Measurements from ENCODE around the gene PDE9A. TPM values are rescaled to one million over a fixed set of nuclear protein-coding genes. Genes with fewer than 3 reads are reported as not detected.
A peak's percentile ranks its signal among the peaks of the same experiment; 100 is the strongest.

The PDE9A gene
- total and polyA plus RNA-seq, 2 experiments from 2014 or later: 6.8 to 14.2 TPM

- Histone ChIP-seq H3K4me3 (no peak overlapping the region), H3K36me3 (no peaks in the 10 kb centered on the region), H3K27me3 (no peaks in the 10 kb centered on the region), H3K9me3 (ENCODE audit: low read depth) (no peaks in the 10 kb centered on the region), H3K27ac (no peak overlapping the region), H3K4me1 (ENCODE audit: low read depth) (no peaks in the 10 kb centered on the region)
- no peak for TF ChIP-seq CTCF (IDR thresholded peaks at IDR 0.05; ENCODE audit: low read depth, low read length)
- no peak for DNase-seq (ENCODE audit: low read depth in 1 of 2, low spot score in 1 of 2)
These were observed 100.4 kb downstream of the PDE9A start for GRCh38 chr21:42753804-42754203.

- TF ChIP-seq CTCF (IDR thresholded peaks at IDR 0.05; ENCODE audit: low read depth, low read length): no peak
- H3K4me1 ChIP-seq (ENCODE audit: low read depth): peaks cover 2% of the 10 kb centered on the region
These were observed 101.0 kb downstream of the PDE9A start for GRCh38 chr21:42754270-42754933.

GRCh38 chr21:42755031-42755665, 101.7 kb downstream of the PDE9A start:
- no peaks in the 10 kb centered on the region for H3K36me3 ChIP-seq
- no peak for TF ChIP-seq CTCF (IDR thresholded peaks at IDR 0.05; ENCODE audit: low read depth, low read length)

More at GRCh38 chr21:42754270-42754933, 101.0 kb downstream of the PDE9A start:
- H3K27me3 ChIP-seq: no peaks in the 10 kb centered on the region
- no peak overlapping the region for H3K4me3 ChIP-seq
- no peak overlapping the region for H3K27ac ChIP-seq
- H3K36me3 ChIP-seq: no peaks in the 10 kb centered on the region
- no peaks in the 10 kb centered on the region for H3K9me3 ChIP-seq (ENCODE audit: low read depth)
- peak in 1 of 2 donors; percentile 25 for DNase-seq (ENCODE audit: low read depth in 1 of 2, low spot score in 1 of 2)

DNA sequence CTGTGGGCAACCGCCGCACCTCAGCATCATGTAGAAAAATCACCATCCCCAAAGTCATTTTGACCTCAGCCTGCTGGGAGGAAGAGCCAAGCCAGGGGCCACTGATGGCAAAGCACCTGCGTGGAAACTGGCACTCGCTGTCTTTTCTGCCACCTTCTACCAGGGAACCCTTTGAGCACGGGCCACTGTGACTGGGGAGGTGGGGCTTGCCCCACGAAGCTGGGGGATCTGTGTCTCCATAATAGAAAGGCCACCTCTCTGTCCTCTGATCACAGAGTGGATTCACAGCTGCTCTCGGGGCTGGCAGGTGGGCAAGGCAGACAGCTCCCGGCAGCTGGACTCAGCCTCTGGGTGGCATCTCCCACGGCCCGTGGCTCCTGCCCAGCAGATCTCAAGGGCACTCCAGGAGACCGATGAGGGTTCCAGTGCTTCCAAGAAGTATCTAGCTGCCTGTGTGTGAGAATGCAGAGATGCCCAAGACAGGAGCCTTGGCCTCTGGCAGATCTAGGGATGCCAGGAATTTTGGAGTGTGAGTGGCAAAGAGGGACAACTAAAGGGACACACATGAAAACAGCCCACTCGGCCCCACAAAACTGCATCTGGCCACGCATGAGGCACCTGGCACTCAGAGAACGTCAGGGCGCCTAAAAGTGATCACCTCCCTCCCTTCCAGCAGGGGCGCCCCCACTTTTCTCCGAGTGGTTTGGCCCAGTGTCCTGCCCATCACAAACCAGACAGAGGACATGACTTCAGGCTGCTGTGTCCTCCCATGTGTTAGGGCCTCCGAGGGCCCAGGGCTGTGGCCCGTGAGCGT, 102.6 kb downstream of the PDE9A start:
- no peaks in the 10 kb centered on the region for H3K36me3 ChIP-seq
- no peaks in the 10 kb centered on the region for H3K27me3 ChIP-seq
- no peak overlapping the region for H3K27ac ChIP-seq
- peaks cover 2% of the 10 kb centered on the region for H3K4me1 ChIP-seq (ENCODE audit: low read depth)
- H3K9me3 ChIP-seq (ENCODE audit: low read depth): no peaks in the 10 kb centered on the region
- DNase-seq (ENCODE audit: low read depth in 1 of 2, low spot score in 1 of 2): no peak
- H3K4me3 ChIP-seq: no peak overlapping the region
- no peak for TF ChIP-seq CTCF (IDR thresholded peaks at IDR 0.05; ENCODE audit: low read depth, low read length)

More at GRCh38 chr21:42755031-42755665, 101.7 kb downstream of the PDE9A start:
- no peak overlapping the region for H3K4me3 ChIP-seq
- peaks cover 2% of the 10 kb centered on the region for H3K4me1 ChIP-seq (ENCODE audit: low read depth)
- DNase-seq (ENCODE audit: low read depth in 1 of 2, low spot score in 1 of 2): no peak
- H3K27ac ChIP-seq: no peak overlapping the region
- H3K9me3 ChIP-seq (ENCODE audit: low read depth): no peaks in the 10 kb centered on the region
- no peaks in the 10 kb centered on the region for H3K27me3 ChIP-seq

DNA sequence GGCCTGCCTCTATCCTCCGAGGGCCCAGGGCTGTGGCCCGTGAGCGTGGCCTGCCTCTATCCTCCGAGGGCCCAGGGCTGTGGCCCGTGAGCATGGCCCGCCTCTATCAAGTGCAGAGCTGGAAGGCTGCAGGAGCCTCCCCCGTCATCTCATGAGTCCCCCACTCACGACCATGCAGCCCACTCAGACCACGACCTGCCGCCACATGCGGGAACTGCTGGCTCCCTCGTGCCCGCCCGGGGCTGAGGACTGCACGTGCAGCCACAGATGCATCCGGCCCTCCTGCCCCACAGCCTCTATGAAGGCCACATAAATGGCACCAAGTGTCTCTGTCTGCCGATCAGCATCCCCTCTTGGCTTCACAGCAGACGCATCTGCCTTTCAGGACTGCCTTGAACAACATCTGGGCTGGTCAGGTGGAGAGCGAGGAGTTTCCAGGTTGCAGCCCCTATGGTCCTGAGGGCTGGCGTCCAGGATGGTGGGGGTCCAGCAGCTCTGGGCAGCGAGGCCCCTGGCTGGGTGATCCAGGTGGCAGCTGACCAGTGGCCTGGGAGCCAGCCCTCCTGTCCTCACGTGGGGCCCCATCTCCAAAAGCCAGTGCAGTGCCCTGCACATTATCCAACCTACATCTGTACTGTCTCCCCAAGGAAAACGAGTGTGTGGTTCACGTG, 103.3 kb downstream of the PDE9A start:
- Histone ChIP-seq H3K4me3 (no peak overlapping the region), H3K9me3 (ENCODE audit: low read depth) (no peaks in the 10 kb centered on the region), H3K27me3 (no peaks in the 10 kb centered on the region), H3K36me3 (no peaks in the 10 kb centered on the region), H3K4me1 (ENCODE audit: low read depth) (peaks cover 2% of the 10 kb centered on the region), H3K27ac (no peak overlapping the region)
- no peak for DNase-seq (ENCODE audit: low read depth in 1 of 2, low spot score in 1 of 2)
- TF ChIP-seq CTCF (IDR thresholded peaks at IDR 0.05; ENCODE audit: low read depth, low read length): no peak
